H1 (cell line): ENCODE measurements around the gene CYSRT1. TPM values are rescaled to one million over a fixed set of nuclear protein-coding genes. Genes with fewer than 3 reads are reported as not detected.

Source experiments
- CTCF ChIA-PET: fragments of 300-600 bp; sonication (Branson Sonifier 250); formaldehyde crosslinking; loops from one replicate; lab custom pipeline; 2021; ENCODE audit not compliant: partially characterized antibody; lab: Charles Lee
- POLR2A ChIA-PET: fragments of 300-600 bp; sonication (Branson Sonifier 250); formaldehyde crosslinking; loops from one replicate; lab custom pipeline; 2021; ENCODE audit warnings: inconsistent platforms; ENCODE audit not compliant: partially characterized antibody; lab: Charles Lee
- DNase-seq, 2 experiments: peaks; one replicate each; pipeline versions ENCODE4 v3.0.0 to v3.0.0-alpha.2; 2010 to 2022; ENCODE audit warnings: low spot score in 2 of 2, low read depth in 1 of 2, mixed read lengths in 1 of 2
- FAIRE-seq: peaks from 2 replicates; lab custom pipeline; 2011; peaks lifted over from hg19 to GRCh38; lab: Jason Lieb, UNC
- H2AFZ ChIP-seq: 2 replicates; pipeline ENCODE4 v1.8.1; 2012; ENCODE audit warnings: low read length, inconsistent platforms
- H2AK5ac ChIP-seq: 2 replicates; pipeline ENCODE4 v1.6.1; 2013; ENCODE audit warnings: low read depth, low read length
- H2BK120ac ChIP-seq: replicated peaks from 2 replicates; pipeline ENCODE3; 2013; ENCODE audit warnings: low read depth, low read length, inconsistent platforms
- H2BK12ac ChIP-seq: 2 replicates; pipeline ENCODE4 v1.6.1; 2013; ENCODE audit warnings: low read depth, low read length
- H2BK15ac ChIP-seq: 2 replicates; pipeline ENCODE4 v1.6.1; 2013; ENCODE audit warnings: low read length
- H2BK20ac ChIP-seq: 2 replicates; pipeline ENCODE4 v1.6.1; 2013; ENCODE audit warnings: low read length
- H2BK5ac ChIP-seq: 2 replicates; pipeline ENCODE4 v1.6.1; 2013; ENCODE audit warnings: low read depth, low read length
- H3K14ac ChIP-seq: 2 replicates; pipeline ENCODE4 v1.6.1; 2013; ENCODE audit warnings: inconsistent platforms; ENCODE audit not compliant: insufficient read length
- H3K18ac ChIP-seq: 2 replicates; pipeline ENCODE4 v1.6.1; 2013; ENCODE audit warnings: low read length; ENCODE audit errors: extremely low read depth
- H3K23ac ChIP-seq: 2 replicates; pipeline ENCODE4 v1.6.1; 2013; ENCODE audit warnings: inconsistent platforms; ENCODE audit not compliant: insufficient read length
- H3K23me2 ChIP-seq: 2 replicates; pipeline ENCODE4 v1.6.1; 2013; ENCODE audit warnings: low read depth, low read length
- H3K27ac ChIP-seq: 2 replicates; pipeline ENCODE4 v1.6.1; 2011; ENCODE audit warnings: low read depth, low read length, inconsistent platforms
- H3K27me3 ChIP-seq, 4 experiments: replicated peaks in 1 of 4; 1 replicate in 1 of 4; 2 replicates in 3 of 4; pipeline versions ENCODE4 v1.6.1 to v1.8.1; 2011 to 2013; ENCODE audit warnings: low read length in 3 of 4, mild to moderate bottlenecking in 3 of 4, inconsistent platforms in 2 of 4, mixed read lengths in 2 of 4, moderate library complexity in 1 of 4; ENCODE audit not compliant: control insufficient read depth in 3 of 4, insufficient read depth in 3 of 4; ENCODE audit errors: extremely low read depth in 1 of 4
- H3K36me3 ChIP-seq, 4 experiments: 2 replicates each; pipeline versions ENCODE4 v1.6.1 to v1.8.1; 2011 to 2013; ENCODE audit warnings: mild to moderate bottlenecking in 4 of 4, low read length in 3 of 4, moderate library complexity in 2 of 4, control low read depth in 1 of 4, inconsistent platforms in 1 of 4; ENCODE audit not compliant: insufficient read depth in 4 of 4, control insufficient read depth in 2 of 4
- H3K4ac ChIP-seq: replicated peaks from 2 replicates; pipeline ENCODE3; 2013; ENCODE audit warnings: low read length, low read depth, mixed read lengths, inconsistent platforms; ENCODE audit not compliant: insufficient read length
- H3K4me1 ChIP-seq, 4 experiments: replicated peaks in 1 of 4; 1 replicate in 1 of 4; 2 replicates in 3 of 4; pipeline versions ENCODE4 v1.6.1 to v1.8.1; 2011 to 2013; ENCODE audit warnings: low read length in 3 of 4, inconsistent platforms in 2 of 4, mixed read lengths in 1 of 4; ENCODE audit not compliant: insufficient read depth in 4 of 4, control insufficient read depth in 3 of 4
- H3K4me2 ChIP-seq, 2 experiments: 2 replicates each; pipeline versions ENCODE4 v1.6.1 to v1.8.1; 2011 to 2013; ENCODE audit warnings: low read depth in 2 of 2, low read length in 2 of 2, control low read depth in 1 of 2, inconsistent platforms in 1 of 2, mild to moderate bottlenecking in 1 of 2; ENCODE audit not compliant: insufficient read depth in 1 of 2
- H3K4me3 ChIP-seq, 4 experiments: fragments of 200-600, 300-600 bp in 1 of 4; sonication (generic), shearing (Covaris generic), sonication (Bioruptor Twin) in 1 of 4; 2 replicates each; pipeline versions ENCODE4 v1.5.1 to v1.8.1; 2011 to 2016; ENCODE audit warnings: low read length in 4 of 4, low read depth in 3 of 4, control low read depth in 2 of 4, inconsistent platforms in 2 of 4, mild to moderate bottlenecking in 2 of 4, mixed read lengths in 1 of 4, moderate library complexity in 1 of 4; ENCODE audit not compliant: insufficient read depth in 2 of 4; ENCODE audit errors: extremely low read depth in 1 of 4
- H3K56ac ChIP-seq: replicated peaks from 2 replicates; pipeline ENCODE3; 2013; ENCODE audit warnings: low read depth, mild to moderate bottlenecking, mixed read lengths, low read length, inconsistent platforms; ENCODE audit not compliant: insufficient read length
- H3K79me1 ChIP-seq: 2 replicates; pipeline ENCODE4 v1.6.1; 2013; ENCODE audit warnings: low read depth, low read length, control low read depth
- H3K79me2 ChIP-seq, 2 experiments: 2 replicates each; pipeline versions ENCODE4 v1.6.1 to v1.8.1; 2012 to 2013; ENCODE audit warnings: low read length in 2 of 2, mild to moderate bottlenecking in 2 of 2, inconsistent platforms in 1 of 2; ENCODE audit not compliant: insufficient read depth in 2 of 2, control insufficient read depth in 1 of 2
- H3K9ac ChIP-seq, 4 experiments: replicated peaks in 1 of 4; 1 replicate in 1 of 4; 2 replicates in 3 of 4; pipeline versions ENCODE4 v1.6.1 to v1.8.1; 2011 to 2013; ENCODE audit warnings: low read depth in 3 of 4, low read length in 3 of 4, control low read depth in 2 of 4, mild to moderate bottlenecking in 2 of 4, moderate library complexity in 2 of 4, inconsistent platforms in 1 of 4; ENCODE audit errors: extremely low read depth in 1 of 4
- H3K9me3 ChIP-seq, 2 experiments: 2 replicates each; pipeline versions ENCODE4 v1.6.1 to v1.8.1; 2012 to 2013; ENCODE audit warnings: mild to moderate bottlenecking in 2 of 2, moderate library complexity in 2 of 2, control low read depth in 1 of 2, inconsistent platforms in 1 of 2, low read depth in 1 of 2, low read length in 1 of 2, mixed read lengths in 1 of 2; ENCODE audit not compliant: insufficient read depth in 2 of 2
- H4K20me1 ChIP-seq, 2 experiments: replicated peaks in 1 of 2; 2 replicates each; pipeline versions ENCODE3 to v1.8.1; 2011 to 2013; ENCODE audit warnings: inconsistent platforms in 2 of 2, low read length in 2 of 2, mild to moderate bottlenecking in 1 of 2; ENCODE audit not compliant: insufficient read depth in 2 of 2, control insufficient read depth in 1 of 2
- H4K5ac ChIP-seq: 2 replicates; pipeline ENCODE4 v1.6.1; 2013; ENCODE audit warnings: low read length, low read depth, mixed read lengths, inconsistent platforms; ENCODE audit not compliant: insufficient read length
- H4K8ac ChIP-seq: 2 replicates; pipeline ENCODE4 v1.8.0; 2013; ENCODE audit warnings: mild to moderate bottlenecking, moderate library complexity, low read length, inconsistent platforms; ENCODE audit not compliant: insufficient read depth; ENCODE audit errors: extremely low read depth
- H4K91ac ChIP-seq: replicated peaks from 2 replicates; pipeline ENCODE3; 2013; ENCODE audit warnings: low read length, mixed read lengths, inconsistent platforms; ENCODE audit not compliant: insufficient read length
- CHD1 ChIP-seq: IDR thresholded peaks from 2 replicates; pipeline ENCODE4 v1.6.1; 2012; ENCODE audit warnings: low read depth, low read length, improper control_type of control experiment
- GTF2F1 ChIP-seq: IDR thresholded peaks from 2 replicates; pipeline ENCODE4 v1.6.1; 2012; ENCODE audit warnings: low read depth, low read length, improper control_type of control experiment, borderline replicate concordance
- HDAC2 ChIP-seq, 2 experiments: fragments of 300-600 bp in 1 of 2; sonication (generic) in 1 of 2; IDR thresholded peaks; 2 replicates each; pipeline ENCODE4 v1.6.1; 2011 to 2012; ENCODE audit warnings: low read depth in 2 of 2, low read length in 2 of 2, mild to moderate bottlenecking in 2 of 2, moderate library complexity in 2 of 2, borderline replicate concordance in 1 of 2, inconsistent platforms in 1 of 2
- TBP ChIP-seq: IDR thresholded peaks from 2 replicates; pipeline ENCODE4 v1.6.1; 2011; ENCODE audit warnings: low read depth, low read length, improper control_type of control experiment
- YY1 ChIP-seq: IDR thresholded peaks from 2 replicates; pipeline ENCODE4 v1.6.1; 2011; ENCODE audit warnings: low read depth, mild to moderate bottlenecking, low read length
- whole genome bisulfite sequencing, 2 experiments: shearing (Covaris generic) in 1 of 2; methylation state at CpG; one replicate each; pipeline versions ENCODE4 v1.1.6 to v1.1.7; 2013 to 2015; ENCODE audit warnings: low lambda C conversion rate in 2 of 2, mixed read lengths in 2 of 2, inconsistent platforms in 1 of 2, low coverage in 1 of 2, missing lambda C conversion rate in 1 of 2; ENCODE audit not compliant: insufficient replicate concordance in 2 of 2, insufficient coverage in 1 of 2, insufficient read length in 1 of 2; ENCODE audit errors: extremely low coverage in 1 of 2, missing lambda C conversion rate in 1 of 2; 5-methylcytosine and 5-hydroxymethylcytosine counted together
- polyA plus RNA-seq, 7 experiments: library from polyadenylated mRNA; depleted of rRNA in 3 of 7; stranded (reverse) in 5 of 7; unstranded in 2 of 7; fragments of >200 nt in 5 of 7; fragments of 200-250 nt in 2 of 7; gene quantifications; 1 replicate in 5 of 7; 2 replicates in 1 of 7; 4 replicates in 1 of 7; pipeline versions ENCODE4 v1.2.1 to v1.2.3, GENCODE V29; 2011 to 2013; ENCODE audit warnings: missing spikeins in 2 of 7, mixed read lengths in 2 of 7
- total RNA-seq: library from RNA; stranded (reverse); fragmentation: NEBNext Ultra II Directional; extraction: Animal tissue kit (Norgen Biotek cat#: 25700); gene quantifications from 2 replicates; pipeline ENCODE4 v1.2.1, GENCODE V29; 2021
- TF ChIP-seq, protein P1 (sequence below), 3 experiments: IDR thresholded peaks; 1 replicate in 2 of 3; 2 replicates in 1 of 3; pipeline versions ENCODE4 v1.5.1 to v1.6.1; 2011; ENCODE audit warnings: low read length in 3 of 3, mild to moderate bottlenecking in 3 of 3, inconsistent platforms in 2 of 3, low read depth in 1 of 3, moderate library complexity in 1 of 3; ENCODE audit not compliant: insufficient read depth in 1 of 3; ENCODE audit errors: control extremely low read depth in 1 of 3
- TF ChIP-seq, protein P2 (sequence below): IDR thresholded peaks from 2 replicates; pipeline ENCODE4 v1.6.1; 2012; ENCODE audit warnings: low read length, inconsistent platforms

CYSRT1 gene
- total and polyA plus RNA-seq, 2 of the 8 experiments (the other 6 are each of a cell fraction or from before 2014, with no cell fraction given), result 1.0 to 6.5 TPM

GRCh38 chr9:137225699-137226331 lies 841 bp downstream of the CYSRT1 start:
- Histone ChIP-seq H3K79me1 (no peaks in the 10 kb centered on the region), H3K27me3 (no peaks in the 10 kb centered on the region; a peak in 2 of 7 replicates), H3K18ac (no peak overlapping the region), H2BK120ac (no peak overlapping the region), H3K56ac (no peak overlapping the region), H2AFZ (no peak overlapping the region), H2AK5ac (peak overlapping the region; percentile 70; the same call in 1 of the 2 replicates), H2BK15ac (no peak overlapping the region), H3K23me2 (peaks cover 18% of the 10 kb centered on the region; the same call in 1 of the 2 replicates), H4K5ac (no peak overlapping the region), H4K20me1 (no peaks in the 10 kb centered on the region), H3K4me3 (no peak overlapping the region), H3K79me2 (no peaks in the 10 kb centered on the region), H3K36me3 (no peaks in the 10 kb centered on the region), H3K9me3 (no peaks in the 10 kb centered on the region), H2BK20ac (no peak overlapping the region), H3K9ac (no peak overlapping the region), H2BK5ac (peak overlapping the region; percentile 90), H4K8ac (peak overlapping the region; percentile 51), H3K4ac (peak overlapping the region; percentile 85), H3K4me2 (no peak overlapping the region), H3K14ac (no peak overlapping the region), H2BK12ac (peak overlapping the region; percentile 68; the same call in 1 of the 2 replicates), H3K23ac (no peak overlapping the region), H4K91ac (peak overlapping the region; percentile 91), H3K4me1 (peaks cover 0 to 24% (median 10%) of the 10 kb centered on the region in 4 experiments; a peak in 5 of 7 replicates), H3K27ac (no peak overlapping the region)
- WGBS, 2 experiments, result 88% methylated on average over 21 of the region's 21 CpGs; no CpG with 5 or more reads in 1 of the 2 experiments
- FAIRE-seq, result no peak
- ChIA-PET POLR2A (interaction anchor here (1.1 to 69.9 kb wide), 5 partner anchors 8 to 37 kb away, joined by 4 to 1462 read pairs (median 7); partner anchors contain the start of genes ANAPC2, NDOR1, NELFB and SSNA1), CTCF (interaction anchor here (1.0 to 20.2 kb wide), 16 partner anchors 13 to 438 kb away, joined by 3 to 204 read pairs (median 6); partner anchors contain the start of genes ANAPC2, LRRC26, SAPCD2 and SSNA1)
- DNase-seq, result no peak
- TF ChIP-seq, protein P1, sequence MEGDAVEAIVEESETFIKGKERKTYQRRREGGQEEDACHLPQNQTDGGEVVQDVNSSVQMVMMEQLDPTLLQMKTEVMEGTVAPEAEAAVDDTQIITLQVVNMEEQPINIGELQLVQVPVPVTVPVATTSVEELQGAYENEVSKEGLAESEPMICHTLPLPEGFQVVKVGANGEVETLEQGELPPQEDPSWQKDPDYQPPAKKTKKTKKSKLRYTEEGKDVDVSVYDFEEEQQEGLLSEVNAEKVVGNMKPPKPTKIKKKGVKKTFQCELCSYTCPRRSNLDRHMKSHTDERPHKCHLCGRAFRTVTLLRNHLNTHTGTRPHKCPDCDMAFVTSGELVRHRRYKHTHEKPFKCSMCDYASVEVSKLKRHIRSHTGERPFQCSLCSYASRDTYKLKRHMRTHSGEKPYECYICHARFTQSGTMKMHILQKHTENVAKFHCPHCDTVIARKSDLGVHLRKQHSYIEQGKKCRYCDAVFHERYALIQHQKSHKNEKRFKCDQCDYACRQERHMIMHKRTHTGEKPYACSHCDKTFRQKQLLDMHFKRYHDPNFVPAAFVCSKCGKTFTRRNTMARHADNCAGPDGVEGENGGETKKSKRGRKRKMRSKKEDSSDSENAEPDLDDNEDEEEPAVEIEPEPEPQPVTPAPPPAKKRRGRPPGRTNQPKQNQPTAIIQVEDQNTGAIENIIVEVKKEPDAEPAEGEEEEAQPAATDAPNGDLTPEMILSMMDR (IDR thresholded peaks at IDR 0.05; ENCODE audit: control extremely low read depth in 1 of 3, insufficient read depth in 1 of 3, low read depth in 1 of 3, low read length in 3 of 3), result no peak
- TF ChIP-seq TBP (no peak), CHD1 (no peak), YY1 (no peak), HDAC2 (IDR thresholded peaks at IDR 0.05; ENCODE audit: borderline replicate concordance in 1 of 2, low read depth in 2 of 2, low read length in 2 of 2) (no peak), GTF2F1 (no peak)
- TF ChIP-seq, protein P2, sequence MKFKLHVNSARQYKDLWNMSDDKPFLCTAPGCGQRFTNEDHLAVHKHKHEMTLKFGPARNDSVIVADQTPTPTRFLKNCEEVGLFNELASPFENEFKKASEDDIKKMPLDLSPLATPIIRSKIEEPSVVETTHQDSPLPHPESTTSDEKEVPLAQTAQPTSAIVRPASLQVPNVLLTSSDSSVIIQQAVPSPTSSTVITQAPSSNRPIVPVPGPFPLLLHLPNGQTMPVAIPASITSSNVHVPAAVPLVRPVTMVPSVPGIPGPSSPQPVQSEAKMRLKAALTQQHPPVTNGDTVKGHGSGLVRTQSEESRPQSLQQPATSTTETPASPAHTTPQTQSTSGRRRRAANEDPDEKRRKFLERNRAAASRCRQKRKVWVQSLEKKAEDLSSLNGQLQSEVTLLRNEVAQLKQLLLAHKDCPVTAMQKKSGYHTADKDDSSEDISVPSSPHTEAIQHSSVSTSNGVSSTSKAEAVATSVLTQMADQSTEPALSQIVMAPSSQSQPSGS, result no peak
